TTC549 (cell line): ENCODE data around the gene FBXO5.

Experiments
- FAIRE-seq: peaks from 2 replicates; lab custom pipeline; 2012; peaks lifted over from hg19 to GRCh38; lab: Jason Lieb, UNC

The FBXO5 gene

DNA sequence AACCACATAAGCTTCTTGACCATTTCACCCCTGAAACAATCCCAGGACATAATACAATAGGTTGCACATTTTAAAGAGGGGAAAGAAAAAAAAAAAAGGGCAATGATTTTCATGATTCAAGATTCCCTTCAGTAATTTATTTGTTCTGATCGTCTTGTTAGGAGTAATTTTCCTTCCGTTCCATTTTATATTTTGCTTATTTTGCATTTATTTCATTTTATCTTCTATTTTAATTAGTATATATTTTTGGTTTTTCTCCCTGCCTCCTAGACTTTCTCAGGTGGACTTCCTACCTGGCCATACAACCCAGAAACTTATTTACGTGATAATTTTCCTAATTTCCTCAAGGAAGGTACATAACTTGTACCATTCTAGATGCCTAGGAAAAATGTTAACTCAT lies 32.6 kb downstream of the FBXO5 start:
- FAIRE-seq, result no peak

DNA sequence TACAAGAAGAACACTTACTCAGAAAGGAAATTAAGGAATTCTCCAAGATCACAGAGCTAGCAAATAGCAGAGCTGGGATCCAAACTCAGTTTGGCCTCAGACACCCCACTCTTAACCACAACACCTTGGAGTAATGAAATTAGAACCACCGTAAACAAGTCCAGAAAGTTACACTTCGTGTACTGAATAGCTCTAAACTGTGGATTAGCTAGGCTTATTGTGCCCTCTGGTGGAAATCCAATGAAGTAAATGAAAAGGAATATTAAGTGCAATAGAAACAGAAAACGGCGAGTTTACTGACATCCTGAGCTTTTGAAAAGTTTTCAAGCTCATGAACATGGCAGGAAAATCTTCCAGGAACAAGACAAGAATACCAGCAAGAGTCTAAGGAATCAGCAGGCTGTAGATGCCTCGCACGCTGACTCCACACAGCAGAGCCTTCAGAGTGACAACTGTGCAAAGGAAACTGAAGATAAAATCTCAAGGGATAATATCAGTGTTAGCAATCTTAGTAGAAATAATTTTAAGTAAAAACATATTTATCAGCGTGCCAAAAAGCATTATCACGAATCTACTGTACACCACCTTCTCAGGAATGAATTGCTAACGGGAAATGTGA lies 34.6 kb downstream of the FBXO5 start:
- peak; percentile 54 for FAIRE-seq

DNA sequence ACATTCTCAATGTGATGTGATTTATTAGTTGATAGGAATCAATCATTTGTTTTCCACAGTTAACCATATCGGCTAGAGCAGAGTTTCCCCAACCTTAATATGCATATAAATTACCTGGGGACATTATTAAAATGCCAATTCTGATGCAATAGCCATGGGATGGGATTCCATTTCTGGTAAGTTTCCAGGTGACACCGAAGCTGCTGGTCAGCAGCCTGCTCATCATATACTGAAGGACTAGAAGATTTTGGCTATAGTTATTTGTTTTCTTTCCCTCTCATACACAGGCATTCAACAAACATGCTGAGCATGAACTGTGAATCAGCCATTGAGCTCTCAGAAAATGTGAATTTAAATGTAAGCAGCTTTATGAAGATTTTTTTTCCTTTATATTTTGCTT lies 35.8 kb downstream of the FBXO5 start:
- FAIRE-seq, result no peak

DNA sequence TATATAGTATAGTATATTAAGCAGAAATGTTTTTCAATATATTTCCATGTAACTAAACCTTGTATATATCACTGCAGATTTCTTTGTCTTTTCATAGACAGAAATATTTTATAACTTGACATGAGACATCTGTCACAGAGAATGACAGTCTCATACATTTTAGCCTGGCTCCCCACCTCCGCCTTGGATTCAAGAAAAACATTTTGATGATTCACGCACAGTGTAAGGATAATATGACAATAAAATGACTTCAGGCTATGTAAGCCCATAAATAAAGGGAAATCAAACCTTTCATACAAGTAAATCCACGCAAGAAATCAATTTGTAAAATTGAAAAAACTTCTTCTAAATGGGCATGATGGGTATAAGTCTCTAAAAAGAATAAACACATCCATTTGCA lies 36.4 kb downstream of the FBXO5 start:
- no peak for FAIRE-seq

DNA sequence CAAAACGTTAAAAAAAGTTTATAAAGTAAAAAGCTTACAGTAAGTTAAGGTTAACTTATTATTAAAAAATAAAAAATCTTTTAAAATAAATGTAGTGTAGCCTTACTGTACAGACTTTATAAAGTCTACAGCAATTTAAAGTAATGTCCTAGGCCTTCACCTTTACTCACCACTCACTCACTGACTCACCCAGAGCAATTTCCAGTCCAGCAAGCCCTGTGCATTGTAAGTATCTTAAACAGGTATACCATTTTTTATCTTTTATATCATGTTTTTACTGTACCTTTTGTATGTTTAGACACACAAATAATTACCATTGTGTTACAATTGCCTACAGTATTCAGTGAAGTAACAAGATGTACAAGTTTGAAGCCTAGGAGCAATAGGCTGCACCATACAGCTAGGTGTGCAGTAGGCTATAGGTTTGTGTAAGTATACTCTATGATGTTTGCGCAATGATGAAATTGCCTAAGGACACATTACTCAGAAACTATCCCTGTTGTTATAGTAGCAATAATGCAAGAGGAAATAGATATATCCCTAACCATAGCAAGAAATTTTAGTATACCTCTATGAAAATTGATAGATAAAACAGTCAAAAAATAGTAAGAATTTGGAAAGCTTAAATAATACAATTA lies 39.5 kb downstream of the FBXO5 start:
- FAIRE-seq, result no peak

DNA sequence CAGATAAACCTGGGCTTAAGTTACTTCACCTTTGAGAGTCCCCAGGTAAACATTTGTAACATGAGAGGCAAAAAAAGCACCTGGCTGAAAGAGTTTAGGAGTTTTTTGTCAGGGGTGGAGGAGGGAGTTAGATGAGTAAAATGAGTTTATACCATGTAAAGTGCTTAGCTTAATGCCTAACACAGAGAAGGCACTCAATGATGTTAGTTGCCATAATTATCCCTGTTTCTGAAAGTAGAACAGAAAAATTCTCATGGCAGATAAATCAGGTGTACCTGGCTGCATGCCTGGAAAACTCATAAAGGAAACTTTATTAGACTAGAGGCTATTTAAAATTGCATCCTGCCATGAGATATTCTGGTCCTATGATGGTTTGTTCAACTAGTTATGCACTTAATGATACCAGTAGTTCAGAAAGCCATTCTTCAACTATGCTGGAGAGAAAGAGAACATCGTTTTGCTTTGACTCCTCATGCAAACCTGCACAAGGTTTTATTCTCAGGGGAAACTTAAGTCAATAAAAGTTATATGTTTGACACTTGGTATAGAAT lies 40.4 kb downstream of the FBXO5 start:
- FAIRE-seq, result no peak

DNA sequence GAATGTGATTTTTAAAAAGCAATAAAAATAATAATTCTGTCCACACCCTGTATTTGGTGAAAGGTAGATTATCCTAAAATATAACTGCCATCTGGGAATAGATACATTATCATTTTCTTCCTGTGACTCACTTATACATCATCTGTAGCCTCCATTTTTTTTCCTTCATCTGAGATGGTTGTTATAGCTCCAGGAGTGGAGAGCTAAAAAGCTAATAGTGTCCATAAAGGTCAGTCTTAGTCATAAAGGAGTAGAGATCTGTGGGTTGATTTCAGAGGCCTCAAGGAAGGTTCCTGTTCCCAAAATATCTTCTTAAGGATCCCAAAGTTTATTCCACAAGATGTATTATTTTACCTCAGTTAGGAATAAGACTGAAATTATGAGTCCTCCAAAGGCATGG lies 41.1 kb downstream of the FBXO5 start:
- FAIRE-seq, result no peak

DNA sequence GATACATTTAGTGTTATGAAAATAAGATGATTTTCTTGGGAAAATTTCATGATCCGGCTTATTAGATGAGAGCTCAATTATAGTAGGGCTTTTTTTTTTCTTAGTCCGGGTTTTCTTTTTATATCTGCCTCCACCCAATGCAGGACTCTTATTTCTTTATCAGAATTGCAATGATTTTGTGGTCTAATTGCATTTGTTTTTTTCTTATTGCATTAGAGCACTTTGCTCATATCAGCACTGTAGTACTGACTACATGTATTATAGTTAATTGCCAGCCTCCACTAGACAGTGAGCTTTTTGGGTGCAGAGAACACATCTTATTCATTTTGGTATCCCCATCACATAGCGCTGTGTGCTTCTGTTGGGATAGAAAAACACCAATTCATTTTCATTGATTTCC lies 50.0 kb downstream of the FBXO5 start:
- no peak for FAIRE-seq

DNA sequence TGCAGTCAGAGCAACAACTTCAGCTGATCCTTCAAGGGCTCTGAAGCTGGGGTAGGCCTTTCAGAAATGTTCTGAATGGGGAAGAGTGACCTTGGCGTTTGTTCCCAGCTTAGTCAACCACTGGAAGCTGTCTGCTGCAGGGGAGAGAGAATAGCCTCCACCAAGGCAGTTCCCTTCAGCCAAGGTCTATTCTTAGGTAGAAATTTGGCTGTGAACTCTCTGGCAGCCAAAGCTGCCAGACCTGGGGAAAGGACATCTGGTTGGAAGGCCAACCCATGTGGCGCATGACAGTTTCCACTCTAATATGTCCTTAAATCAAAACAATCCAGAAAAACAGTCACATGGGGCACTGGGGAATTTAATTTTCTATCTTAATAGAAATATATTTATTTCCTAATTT lies 60.1 kb downstream of the FBXO5 start:
- FAIRE-seq, result no peak
